Panc1 (cell line): ENCODE measurements around the gene FBXL15. TPM values are rescaled to one million over a fixed set of nuclear protein-coding genes. Genes with fewer than 3 reads are reported as not detected.

Experiments used
- ATAC-seq: fragments of 200-7000 bp; cut with Tn5 transposase; 2 replicates; pipeline ENCODE4 v1.9.1; 2020; ENCODE audit warnings: mild to moderate bottlenecking, moderate library complexity
- BruUV-seq: library from RNA; stranded (reverse); fragments of 400-500 nt; replicated peaks from 2 replicates; lab custom pipeline; 2021; lab: Mats Ljungman, UMichigan
- CTCF ChIA-PET: fragments of 300-600 bp; sonication (Branson Sonifier 250); formaldehyde crosslinking; loops from one replicate; lab custom pipeline; 2022; ENCODE audit warnings: antibody characterized with exemption; lab: Charles Lee
- POLR2A ChIA-PET: fragments of 300-600 bp; sonication (Branson Sonifier 250); formaldehyde crosslinking; loops from one replicate; lab custom pipeline; 2022; ENCODE audit warnings: antibody characterized with exemption; lab: Charles Lee
- DNase-seq: peaks from one replicate; pipeline ENCODE4 v3.0.0-alpha.2; 2010; ENCODE audit warnings: low read depth, low spot score
- H3K27ac ChIP-seq: 2 replicates; pipeline ENCODE4 v1.5.1; 2011; ENCODE audit warnings: mild to moderate bottlenecking, low read length, inconsistent platforms
- H3K27me3 ChIP-seq: fragments of 200-500 bp; sonication (Bioruptor generic); 2 replicates; pipeline ENCODE4 v1.6.0; 2014; ENCODE audit warnings: low read length, inconsistent platforms; ENCODE audit not compliant: control insufficient read depth, insufficient read depth
- H3K36me3 ChIP-seq: fragments of 200-500 bp; sonication (Bioruptor generic); 2 replicates; pipeline ENCODE4 v1.5.1; 2014; ENCODE audit warnings: inconsistent platforms, mild to moderate bottlenecking, low read length, moderate library complexity; ENCODE audit not compliant: control insufficient read depth, insufficient read depth
- H3K4me1 ChIP-seq: 2 replicates; pipeline ENCODE4 v1.5.1; 2011; ENCODE audit warnings: inconsistent platforms, mild to moderate bottlenecking, low read length, moderate library complexity; ENCODE audit not compliant: control insufficient read depth, insufficient read depth
- H3K4me3 ChIP-seq, 2 experiments: 2 replicates each; pipeline ENCODE4 v1.5.1; 2011 to 2012; ENCODE audit warnings: low read depth in 2 of 2, low read length in 2 of 2, mild to moderate bottlenecking in 2 of 2, inconsistent platforms in 1 of 2, moderate library complexity in 1 of 2
- H3K9me3 ChIP-seq: fragments of 200-500 bp; sonication (Bioruptor generic); 2 replicates; pipeline ENCODE4 v1.5.1; 2014; ENCODE audit warnings: low read depth, mild to moderate bottlenecking, inconsistent platforms, low read length, moderate library complexity; ENCODE audit not compliant: control insufficient read depth, insufficient read depth
- CTCF ChIP-seq: fragments of 450-650 bp; IDR thresholded peaks from 2 replicates; pipeline ENCODE4 v1.5.1; 2017; ENCODE audit warnings: mild to moderate bottlenecking
- POLR2AphosphoS5 ChIP-seq: IDR thresholded peaks from 2 replicates; pipeline ENCODE4 v1.6.1; 2012; ENCODE audit warnings: mild to moderate bottlenecking, low read depth, low read length, moderate library complexity
- REST ChIP-seq, 2 experiments: IDR thresholded peaks; 2 replicates each; pipeline ENCODE4 v1.6.1; 2011 to 2012; ENCODE audit warnings: low read depth in 2 of 2, control low read depth in 1 of 2, low read length in 1 of 2, mild to moderate bottlenecking in 1 of 2, moderate library complexity in 1 of 2; ENCODE audit not compliant: insufficient read depth in 1 of 2
- SIN3A ChIP-seq: IDR thresholded peaks from 2 replicates; pipeline ENCODE4 v1.6.1; 2012; ENCODE audit warnings: low read depth, mild to moderate bottlenecking, low read length, moderate library complexity, borderline replicate concordance; ENCODE audit not compliant: insufficient read depth
- TCF7L2 ChIP-seq: IDR thresholded peaks from 2 replicates; pipeline ENCODE4 v1.6.1; 2011; ENCODE audit warnings: mild to moderate bottlenecking, low read depth, low read length, inconsistent platforms
- in situ Hi-C: cut with HindIII; loops from 2 replicates; pipeline ENCODE4 v1.10.0; 2016; ENCODE audit warnings: low sequenced_read_pairs, low pct_unique_long_range_greater_than_20kb
- intact Hi-C: fragments of 100-400 bp; cut with micrococcal nuclease; formaldehyde crosslinking; loops from one replicate; pipeline ENCODE4 v1.10.0; 2022; ENCODE audit not compliant: unreplicated experiment
- total RNA-seq: library from RNA; stranded (reverse); gene quantifications from one replicate; pipeline ENCODE4 v1.2.1, GENCODE V29; 2021; ENCODE audit not compliant: unreplicated experiment

Gene FBXL15
- total RNA-seq, 1 experiment from 2014 or later: 7.9 TPM

- H3K27me3 ChIP-seq: no peaks in the 10 kb centered on the region
- in situ Hi-C loops: no loop called here
- no peak for TF ChIP-seq CTCF
- TF ChIP-seq SIN3A: no peak
- TF ChIP-seq REST (IDR thresholded peaks at IDR 0.05; ENCODE audit: insufficient read depth in 1 of 2, low read depth in 2 of 2, low read length in 1 of 2): no peak
- no peak for TF ChIP-seq TCF7L2
- peak; percentile 41; the same call in 1 of the 2 replicates for TF ChIP-seq POLR2AphosphoS5
- BruUV-seq: no TSS peak
- peaks cover 2% of the 10 kb centered on the region; the same call in 1 of the 2 replicates for H3K36me3 ChIP-seq
- DNase-seq: no peak
- H3K27ac ChIP-seq: peak overlapping the region; percentile 64
- ATAC-seq: peak; percentile 61
- H3K4me3 ChIP-seq: no peak overlapping the region
- ChIA-PET POLR2A (interaction anchor here (0.6 to 0.8 kb wide), 2 partner anchors 14 to 20 kb away, joined by 3 read pairs; no protein-coding TSS in a partner anchor), CTCF (interaction anchor here (0.6 kb wide), 1 partner anchor 549 kb away, joined by 9 read pairs; no protein-coding TSS in a partner anchor)
- peaks cover 40% of the 10 kb centered on the region for H3K4me1 ChIP-seq
- H3K9me3 ChIP-seq: no peaks in the 10 kb centered on the region
- intact Hi-C loops: loop anchor here (5.0 kb wide), 1 partner anchor 175 kb away; the partner anchor contains the start of gene ELOVL3
Measured at GRCh38 chr10:102401735-102402511, 18.7 kb upstream of the FBXL15 start.

- no peak for TF ChIP-seq SIN3A
- TF ChIP-seq REST (IDR thresholded peaks at IDR 0.05; ENCODE audit: insufficient read depth in 1 of 2, low read depth in 2 of 2, low read length in 1 of 2): no peak
- no peak for TF ChIP-seq TCF7L2
- no peak for TF ChIP-seq CTCF
- no peak for TF ChIP-seq POLR2AphosphoS5
- H3K9me3 ChIP-seq: no peaks in the 10 kb centered on the region
- no peak for DNase-seq
- peak overlapping the region; percentile 64; the same call in 1 of the 2 replicates for H3K27ac ChIP-seq
- intact Hi-C loops (loop anchor here (5.0 kb wide), 1 partner anchor 175 kb away; the partner anchor contains the start of gene ELOVL3), in situ Hi-C loops (no loop called here)
- H3K27me3 ChIP-seq: no peaks in the 10 kb centered on the region
- ChIA-PET POLR2A (interaction anchor here (0.6 to 0.8 kb wide), 3 partner anchors 13 to 49 kb away, joined by 3 read pairs; no protein-coding TSS in a partner anchor), CTCF (interaction anchor here (0.5 to 1.5 kb wide), 3 partner anchors 13 to 20 kb away, joined by 3 to 5 read pairs (median 3); no protein-coding TSS in a partner anchor)
- no peak for ATAC-seq
- no peak overlapping the region for H3K4me3 ChIP-seq
- peaks cover 2% of the 10 kb centered on the region; the same call in 1 of the 2 replicates for H3K36me3 ChIP-seq
- BruUV-seq: no TSS peak
- peaks cover 37% of the 10 kb centered on the region for H3K4me1 ChIP-seq
Measured at GRCh38 chr10:102402512-102402896, 18.1 kb upstream of the FBXL15 start.
